HCT116 (cell line): ENCODE data around the gene SPTB.

Source experiments
- EGR1 ChIP-seq: IDR thresholded peaks from 2 replicates; pipeline ENCODE4 v1.6.1; 2012; ENCODE audit warnings: low read depth
- EZH2 ChIP-seq: fragments of 200-600 bp; sonication (generic); IDR thresholded peaks from 2 replicates; pipeline ENCODE4 v1.6.1; 2017; ENCODE audit warnings: antibody characterized with exemption, mixed run types
- EZH2phosphoT487 ChIP-seq: fragments of 200-600 bp; IDR thresholded peaks from 2 replicates; pipeline ENCODE4 v1.6.1; 2018; ENCODE audit warnings: antibody characterized with exemption, borderline replicate concordance
- MAX ChIP-seq: IDR thresholded peaks from 2 replicates; pipeline ENCODE4 v1.6.1; 2012
- POLR2A ChIP-seq: IDR thresholded peaks from 2 replicates; pipeline ENCODE4 v1.7.0; 2011; ENCODE audit warnings: borderline replicate concordance; ENCODE audit not compliant: insufficient read depth, insufficient read length; ENCODE audit errors: extremely low read depth
- POLR2AphosphoS5 ChIP-seq: IDR thresholded peaks from 2 replicates; pipeline ENCODE4 v1.6.1; 2011; ENCODE audit warnings: mild to moderate bottlenecking, low read depth, low read length, moderate library complexity
- REST ChIP-seq: IDR thresholded peaks from 2 replicates; pipeline ENCODE4 v1.6.1; 2012; ENCODE audit warnings: low read depth
- SP1 ChIP-seq: IDR thresholded peaks from 2 replicates; pipeline ENCODE4 v1.6.1; 2012; ENCODE audit warnings: low read depth
- TCF7L2 ChIP-seq: IDR thresholded peaks from 2 replicates; pipeline ENCODE4 v1.7.0; 2011; ENCODE audit warnings: borderline replicate concordance, inconsistent platforms; ENCODE audit not compliant: insufficient read depth, insufficient read length; ENCODE audit errors: extremely low read depth
- YY1 ChIP-seq: IDR thresholded peaks from 2 replicates; pipeline ENCODE4 v1.6.1; 2011; ENCODE audit warnings: low read length, low read depth, moderate library complexity, mild to moderate bottlenecking; ENCODE audit not compliant: insufficient replicate concordance; ENCODE audit errors: extremely low read depth
- ZNF274 ChIP-seq: fragments of 200-500 bp; sonication (Bioruptor generic); IDR thresholded peaks from 2 replicates; pipeline ENCODE4 v1.6.1; 2014; ENCODE audit warnings: mild to moderate bottlenecking, low read depth, low read length, inconsistent platforms
- TF ChIP-seq, protein P1 (sequence below), 3 experiments: fragments of 200-600 bp in 1 of 3; sonication (generic) in 1 of 3; IDR thresholded peaks in 2 of 3; conservative IDR thresholded peaks in 1 of 3; 2 replicates each; pipeline ENCODE4 v1.5.1; 2012 to 2017; ENCODE audit warnings: low read depth in 2 of 3, low read length in 2 of 3, antibody characterized with exemption in 1 of 3, borderline replicate concordance in 1 of 3, control low read depth in 1 of 3, mild to moderate bottlenecking in 1 of 3, mixed read lengths in 1 of 3, mixed run types in 1 of 3, moderate library complexity in 1 of 3; ENCODE audit not compliant: insufficient read depth in 1 of 3

- TF ChIP-seq POLR2A = no peak
- no peak for TF ChIP-seq SP1
- TF ChIP-seq, protein P1, sequence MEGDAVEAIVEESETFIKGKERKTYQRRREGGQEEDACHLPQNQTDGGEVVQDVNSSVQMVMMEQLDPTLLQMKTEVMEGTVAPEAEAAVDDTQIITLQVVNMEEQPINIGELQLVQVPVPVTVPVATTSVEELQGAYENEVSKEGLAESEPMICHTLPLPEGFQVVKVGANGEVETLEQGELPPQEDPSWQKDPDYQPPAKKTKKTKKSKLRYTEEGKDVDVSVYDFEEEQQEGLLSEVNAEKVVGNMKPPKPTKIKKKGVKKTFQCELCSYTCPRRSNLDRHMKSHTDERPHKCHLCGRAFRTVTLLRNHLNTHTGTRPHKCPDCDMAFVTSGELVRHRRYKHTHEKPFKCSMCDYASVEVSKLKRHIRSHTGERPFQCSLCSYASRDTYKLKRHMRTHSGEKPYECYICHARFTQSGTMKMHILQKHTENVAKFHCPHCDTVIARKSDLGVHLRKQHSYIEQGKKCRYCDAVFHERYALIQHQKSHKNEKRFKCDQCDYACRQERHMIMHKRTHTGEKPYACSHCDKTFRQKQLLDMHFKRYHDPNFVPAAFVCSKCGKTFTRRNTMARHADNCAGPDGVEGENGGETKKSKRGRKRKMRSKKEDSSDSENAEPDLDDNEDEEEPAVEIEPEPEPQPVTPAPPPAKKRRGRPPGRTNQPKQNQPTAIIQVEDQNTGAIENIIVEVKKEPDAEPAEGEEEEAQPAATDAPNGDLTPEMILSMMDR (IDR thresholded peaks at IDR 0.05 in 2 of 3, conservative IDR thresholded peaks at IDR 0.05 in 1 of 3; ENCODE audit: borderline replicate concordance in 1 of 3, insufficient read depth in 1 of 3, low read depth in 2 of 3, low read length in 2 of 3) = no peak
- no peak for TF ChIP-seq YY1
- TF ChIP-seq EZH2 = no peak
- no peak for TF ChIP-seq EZH2phosphoT487
- TF ChIP-seq MAX = no peak
- TF ChIP-seq REST = no peak
- TF ChIP-seq TCF7L2 = no peak
- no peak for TF ChIP-seq EGR1
- TF ChIP-seq ZNF274 = no peak
- TF ChIP-seq POLR2AphosphoS5 = no peak
These were observed 11.3 kb downstream of the SPTB start for GRCh38 chr14:64868379-64868778.
